GM13977 (cell line): ENCODE measurements around the gene LRRC10B.

Source experiments
- DNase-seq: peaks from one replicate; pipeline ENCODE4 v3.0.0; 2012; ENCODE audit warnings: low spot score
- CTCF ChIP-seq: IDR thresholded peaks from 2 replicates; pipeline ENCODE4 v1.5.1; 2012; ENCODE audit warnings: mild to moderate bottlenecking, control low read depth; ENCODE audit not compliant: insufficient read depth; ENCODE audit errors: extremely low read depth, missing control alignments
- in situ Hi-C: fragments of 300-500 bp; cut with MboI; formaldehyde crosslinking; loops from one replicate; pipeline ENCODE4 v1.12.0; 2022; ENCODE audit warnings: low sequenced_read_pairs, low pct_unique_long_range_greater_than_20kb, mixed read lengths, inconsistent platforms; ENCODE audit not compliant: unreplicated experiment

Gene LRRC10B

DNA sequence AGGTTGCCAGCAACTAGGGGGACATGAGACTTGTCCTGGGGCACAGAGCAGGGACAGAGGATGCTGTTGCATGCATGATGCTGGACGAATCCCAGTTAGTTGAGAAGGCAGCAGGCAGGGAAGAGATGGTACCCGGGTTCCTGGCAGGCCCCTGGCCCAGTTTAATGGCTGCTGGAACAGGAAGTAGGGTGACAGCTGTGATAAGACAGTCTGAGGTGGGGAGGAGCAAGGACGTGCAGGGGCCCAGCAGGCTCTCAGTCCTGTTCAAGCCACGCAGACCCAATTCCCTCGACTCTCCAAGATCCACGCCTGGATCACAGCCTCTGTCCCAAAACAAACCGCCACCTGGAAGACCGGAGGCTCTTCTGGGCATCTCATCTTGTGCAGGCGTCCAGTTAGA, 32.0 kb downstream of the LRRC10B start:
- in situ Hi-C loops, result no loop called here
- TF ChIP-seq CTCF, result no peak
- DNase-seq, result no peak

DNA sequence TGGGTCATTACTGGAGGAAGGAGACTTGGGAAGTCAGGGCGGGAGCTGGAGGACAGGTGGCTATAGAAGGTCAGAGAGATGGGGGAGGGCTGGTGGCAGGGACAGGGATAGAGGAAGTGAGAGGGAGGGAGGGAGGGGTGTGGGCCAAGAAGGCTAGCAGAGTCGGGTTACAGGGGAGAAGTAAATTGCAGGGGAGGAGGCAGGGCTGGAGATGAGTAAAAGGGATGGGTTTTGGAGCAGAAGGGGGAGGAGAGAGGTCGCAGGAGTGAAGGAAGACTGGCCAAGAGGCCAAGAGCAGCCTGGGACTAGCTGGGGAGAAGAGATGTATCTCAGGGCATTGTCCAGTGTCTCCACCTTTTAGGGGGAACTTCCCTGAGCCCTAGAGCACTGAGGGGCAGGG, 33.0 kb downstream of the LRRC10B start:
- in situ Hi-C loops, result no loop called here
- no peak for DNase-seq
- TF ChIP-seq CTCF, result no peak

GRCh38 chr11:61542024-61542461, 33.5 kb downstream of the LRRC10B start:
- TF ChIP-seq CTCF, result no peak
- in situ Hi-C loops, result no loop called here
- DNase-seq, result no peak

- in situ Hi-C loops, result no loop called here
- no peak for DNase-seq
These were observed 34.2 kb downstream of the LRRC10B start for GRCh38 chr11:61542705-61543104.

DNA sequence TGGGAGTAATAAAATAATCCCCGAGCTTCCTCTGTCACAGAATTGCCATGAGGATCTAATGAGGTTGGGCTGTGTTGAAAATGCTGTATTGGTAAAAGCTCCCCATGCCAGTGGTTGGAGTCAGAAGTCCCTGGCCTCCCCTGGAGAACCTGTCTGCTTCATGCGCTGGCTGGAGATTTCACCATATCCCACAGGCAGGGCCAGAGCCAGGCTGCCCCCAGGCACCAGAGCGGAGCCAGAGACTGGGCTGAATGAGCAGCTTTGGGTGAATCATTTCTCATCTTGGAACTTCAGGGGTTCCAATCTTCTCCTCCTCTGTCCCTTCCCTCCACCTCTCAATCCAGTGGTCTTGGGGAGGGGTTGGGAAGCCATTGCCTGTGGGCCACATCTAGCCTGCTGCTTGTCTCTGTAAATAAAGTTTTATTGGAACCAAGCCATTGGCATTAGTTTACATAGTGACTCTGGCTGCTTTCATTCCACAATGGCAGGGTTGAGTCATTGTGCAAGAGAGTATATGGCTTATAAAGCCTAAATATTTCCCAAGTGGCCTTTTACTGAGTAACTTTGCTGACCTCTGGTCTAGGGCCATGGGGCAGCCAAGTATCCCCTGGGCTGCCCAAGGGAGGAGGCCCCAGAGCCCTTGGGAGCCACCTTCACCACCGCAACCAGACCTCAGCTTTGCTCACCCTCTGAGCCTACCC, 35.2 kb downstream of the LRRC10B start:
- no peak for DNase-seq

More at GRCh38 chr11:61542705-61543104, 34.2 kb downstream of the LRRC10B start:
- TF ChIP-seq CTCF, result no peak

GRCh38 chr11:61544466-61544865, 35.9 kb downstream of the LRRC10B start:
- in situ Hi-C loops, result no loop called here
- no peak for TF ChIP-seq CTCF
- no peak for DNase-seq

More for the DNA sequence above, 35.2 kb downstream of the LRRC10B start:
- TF ChIP-seq CTCF, result no peak
- in situ Hi-C loops, result no loop called here
